ENCODE results near the gene FNDC1.

Gene FNDC1

DNA sequence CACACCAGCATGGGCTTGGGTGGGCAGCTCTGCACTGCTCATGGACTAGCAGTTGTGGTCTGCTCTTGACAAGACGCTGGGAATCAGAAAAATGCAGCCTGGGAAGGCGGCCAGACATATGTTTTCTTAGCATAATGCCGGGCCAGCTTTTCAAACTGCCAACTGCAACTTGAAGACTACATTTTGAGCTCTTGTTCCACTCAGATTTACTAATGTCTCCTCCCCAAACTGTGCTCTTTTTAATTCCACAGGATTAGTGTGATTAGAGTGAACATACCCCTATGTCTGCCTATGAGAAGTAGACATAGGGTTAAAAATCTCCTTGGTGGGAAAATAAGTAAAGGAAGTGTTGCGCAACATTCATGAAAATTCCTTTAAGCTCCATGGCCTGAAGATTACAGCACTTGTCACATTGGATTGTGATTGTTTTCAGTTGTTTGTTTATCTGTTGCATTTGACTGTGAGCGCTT is 5.3 kb upstream of the FNDC1 start:
- no peak for DNase-seq

DNA sequence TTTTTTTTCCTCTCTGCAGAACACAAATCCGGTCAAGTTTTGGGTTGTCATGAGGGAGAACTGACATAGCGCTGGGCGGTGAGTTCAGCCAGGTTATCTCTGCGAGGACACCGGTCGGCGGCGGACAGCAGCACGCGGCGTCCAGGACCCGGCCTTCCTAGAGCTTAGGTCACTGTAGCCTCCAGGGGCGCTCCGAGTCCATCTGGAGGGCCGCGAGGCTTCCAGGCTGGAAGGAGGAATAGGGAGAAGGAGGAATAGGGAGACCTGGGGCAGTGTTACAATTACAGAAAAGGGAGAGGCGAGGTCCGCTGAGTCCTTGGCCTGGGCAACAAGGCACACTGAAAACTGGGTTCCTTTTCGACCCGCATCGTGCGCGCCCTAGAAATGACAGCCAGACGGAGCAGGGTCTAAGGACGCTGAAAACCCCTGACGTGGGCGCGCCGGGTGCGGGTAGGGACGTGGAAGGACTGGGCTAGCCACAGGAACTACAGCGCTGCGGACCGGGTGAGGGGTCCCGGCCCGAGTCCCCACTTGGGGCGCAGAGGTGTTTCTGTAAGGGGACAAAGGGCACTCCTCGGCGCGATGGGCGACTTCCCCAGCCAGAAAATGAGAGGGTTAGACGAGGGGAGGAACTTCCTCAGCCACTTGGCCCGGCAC is 536 bp upstream of the FNDC1 start:
- DNase-seq = no peak

GRCh38 chr6:159169557-159170332 is 545 bp downstream of the FNDC1 start:
- DNase-seq = no peak

GRCh38 chr6:159170333-159170672 is 1.1 kb downstream of the FNDC1 start:
- no peak for DNase-seq

DNA sequence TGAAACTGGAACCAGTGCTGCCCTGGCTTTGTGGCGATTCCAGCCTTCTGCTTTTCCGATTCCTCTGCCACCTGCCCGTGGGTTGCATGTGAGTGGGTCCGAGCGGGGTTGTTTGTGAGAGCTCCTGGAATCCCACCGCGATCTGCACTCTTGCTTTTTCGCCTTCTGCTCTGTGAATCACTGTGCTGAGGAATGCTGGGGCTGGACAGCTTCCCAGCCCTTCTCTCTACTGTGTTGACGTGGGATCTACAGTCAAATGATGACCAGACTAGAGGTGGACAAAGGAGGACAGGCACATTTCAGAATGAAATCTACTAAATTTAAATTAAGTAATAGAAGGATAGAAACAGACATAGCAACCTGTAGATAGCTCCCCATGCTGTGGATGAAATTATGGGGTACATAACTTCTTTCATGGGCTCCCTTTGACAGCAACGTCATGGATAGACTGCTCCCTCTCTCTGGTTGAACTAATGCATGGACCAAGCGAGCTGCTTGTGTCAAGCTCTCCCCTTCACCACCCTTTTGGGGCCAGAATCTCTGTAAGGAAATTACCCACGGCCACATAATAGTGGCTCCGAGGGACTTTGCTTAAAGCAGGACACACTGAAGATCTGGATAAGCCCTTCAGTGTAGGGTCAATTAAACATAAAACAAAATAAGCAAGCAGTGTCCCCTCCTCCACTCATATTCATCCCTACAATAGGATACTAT is 2.0 kb downstream of the FNDC1 start:
- DNase-seq = no peak

- no peak for DNase-seq
Observed at GRCh38 chr6:159172091-159172491, 2.9 kb downstream of the FNDC1 start.

DNA sequence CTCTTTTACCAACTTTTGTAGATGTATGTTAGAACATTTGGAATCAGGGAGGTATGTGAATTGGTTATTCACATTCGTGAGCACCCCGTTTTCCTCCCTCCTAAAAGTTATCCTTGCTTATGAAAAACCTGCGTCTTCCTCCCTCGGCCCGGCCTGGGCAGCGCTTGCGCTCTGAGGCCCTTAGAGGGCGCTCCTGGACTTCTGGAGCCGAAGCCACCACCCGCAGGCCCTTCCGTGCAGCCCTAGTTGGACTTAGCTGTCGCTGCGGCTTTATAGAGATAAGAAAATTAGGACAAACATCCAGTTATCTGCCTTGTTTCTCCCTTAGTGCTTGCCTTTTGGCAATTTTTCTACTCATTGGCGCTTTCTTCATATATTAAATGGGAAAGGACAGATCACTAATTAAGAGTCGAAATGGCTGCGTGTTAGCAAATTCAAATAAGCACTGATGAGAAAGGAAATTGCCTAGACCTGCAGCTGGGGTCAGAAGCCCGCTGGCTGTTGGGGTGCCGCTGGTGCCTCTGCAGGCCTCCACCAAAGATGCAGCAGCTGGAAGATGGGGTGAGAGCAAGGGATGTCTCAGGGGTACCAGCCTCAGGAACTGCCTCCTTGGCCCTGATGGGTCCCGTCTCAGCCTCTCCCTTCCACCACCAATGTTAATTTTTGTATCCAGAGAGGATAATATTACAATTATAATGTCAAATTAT is 5.2 kb downstream of the FNDC1 start:
- DNase-seq = peak; percentile 65

DNA sequence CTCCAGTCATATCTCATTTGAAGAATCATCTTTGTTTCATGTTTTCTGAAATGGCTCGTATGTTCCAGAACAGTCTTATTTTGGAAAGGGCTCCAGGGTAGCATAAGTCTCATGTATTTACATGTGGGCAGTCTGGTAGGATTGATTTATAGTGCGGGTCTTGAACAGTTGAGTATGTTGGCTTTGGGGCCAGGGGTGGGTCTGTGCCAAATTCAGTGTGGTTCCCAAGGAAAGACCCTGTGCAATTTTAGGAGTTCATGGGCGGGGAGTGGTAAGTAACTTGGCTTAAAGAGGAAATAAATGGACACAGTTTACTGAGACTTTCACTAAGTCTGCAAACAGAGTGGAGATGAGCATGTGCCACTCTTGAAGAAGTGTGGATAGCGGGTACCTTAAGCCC is 7.7 kb downstream of the FNDC1 start:
- no peak for DNase-seq

GRCh38 chr6:159178847-159179246 is 9.6 kb downstream of the FNDC1 start:
- no peak for DNase-seq

- DNase-seq = no peak
Observed at GRCh38 chr6:159180001-159180400, 10.8 kb downstream of the FNDC1 start.

GRCh38 chr6:159181914-159182313 is 12.7 kb downstream of the FNDC1 start:
- DNase-seq = no peak

DNA sequence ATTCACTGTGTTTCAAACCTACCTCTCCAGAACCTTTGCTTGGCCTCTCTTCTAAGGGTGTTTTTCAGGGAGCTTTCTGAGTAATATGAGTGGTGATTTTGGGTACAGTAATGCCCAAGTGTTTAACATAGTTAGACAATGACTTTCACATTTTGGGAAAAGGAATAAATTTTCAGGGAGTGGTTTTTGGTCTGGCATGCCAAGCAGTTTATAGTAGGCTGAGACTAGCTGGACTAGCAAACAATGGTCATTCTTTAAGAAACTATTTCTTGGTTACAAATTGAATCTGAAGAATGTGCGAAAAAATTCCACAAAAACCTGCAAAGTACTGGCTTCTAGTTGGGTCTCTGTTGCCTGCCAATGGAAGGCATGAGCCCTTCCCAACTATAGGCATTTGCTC is 15.4 kb downstream of the FNDC1 start:
- no peak for DNase-seq

GRCh38 chr6:159190460-159190859 is 21.3 kb downstream of the FNDC1 start:
- no peak for DNase-seq

- DNase-seq = no peak
Observed at GRCh38 chr6:159193923-159194322, 24.7 kb downstream of the FNDC1 start.

- DNase-seq = no peak
Observed at GRCh38 chr6:159194421-159194820, 25.2 kb downstream of the FNDC1 start.

DNA sequence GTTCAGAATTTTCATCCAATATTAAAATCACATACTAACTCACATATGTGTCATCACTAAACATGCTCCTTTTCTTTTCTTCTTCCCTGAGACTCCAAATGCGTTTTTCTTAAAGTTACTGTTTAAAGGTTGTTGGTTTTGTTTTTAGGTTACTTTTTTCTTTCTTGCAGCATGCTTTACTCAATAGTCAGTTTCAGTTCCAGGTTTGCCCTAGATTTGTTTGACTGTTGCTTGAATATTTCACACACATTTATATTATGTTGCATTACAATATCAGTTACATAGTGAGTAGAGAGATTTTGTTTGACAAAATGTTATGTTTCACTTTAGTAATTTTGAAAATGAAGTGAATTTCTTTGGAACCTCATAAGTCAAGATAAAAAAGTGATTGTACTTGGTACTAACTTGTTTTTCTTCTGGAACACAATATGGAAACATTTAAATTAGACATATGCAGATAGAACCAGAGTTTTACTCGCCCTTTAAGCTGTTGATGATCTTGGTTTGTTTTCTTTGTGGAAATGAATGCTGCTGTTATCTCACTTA is 27.3 kb downstream of the FNDC1 start:
- no peak for DNase-seq

GRCh38 chr6:159197251-159197650 is 28.1 kb downstream of the FNDC1 start:
- DNase-seq = no peak

DNA sequence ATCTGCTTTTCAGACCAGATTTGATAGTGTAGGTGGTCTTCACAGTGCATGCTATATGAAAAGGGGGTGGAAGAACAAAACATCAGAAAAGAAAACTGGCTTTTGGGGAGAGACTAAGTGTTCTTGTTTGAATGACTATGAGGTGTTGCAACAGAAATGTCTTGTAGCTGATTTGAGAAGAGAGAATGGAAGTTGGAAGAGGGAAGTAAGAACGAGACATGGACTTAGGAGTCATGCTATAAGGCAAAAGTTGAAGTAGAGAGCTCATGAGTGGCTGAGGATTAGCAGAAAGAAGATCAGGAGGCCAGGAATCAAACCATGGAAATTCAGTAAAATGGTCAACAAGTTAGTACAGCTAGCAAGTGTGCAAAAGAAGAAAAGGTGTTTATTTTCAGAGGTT is 32.1 kb downstream of the FNDC1 start:
- DNase-seq = no peak

DNA sequence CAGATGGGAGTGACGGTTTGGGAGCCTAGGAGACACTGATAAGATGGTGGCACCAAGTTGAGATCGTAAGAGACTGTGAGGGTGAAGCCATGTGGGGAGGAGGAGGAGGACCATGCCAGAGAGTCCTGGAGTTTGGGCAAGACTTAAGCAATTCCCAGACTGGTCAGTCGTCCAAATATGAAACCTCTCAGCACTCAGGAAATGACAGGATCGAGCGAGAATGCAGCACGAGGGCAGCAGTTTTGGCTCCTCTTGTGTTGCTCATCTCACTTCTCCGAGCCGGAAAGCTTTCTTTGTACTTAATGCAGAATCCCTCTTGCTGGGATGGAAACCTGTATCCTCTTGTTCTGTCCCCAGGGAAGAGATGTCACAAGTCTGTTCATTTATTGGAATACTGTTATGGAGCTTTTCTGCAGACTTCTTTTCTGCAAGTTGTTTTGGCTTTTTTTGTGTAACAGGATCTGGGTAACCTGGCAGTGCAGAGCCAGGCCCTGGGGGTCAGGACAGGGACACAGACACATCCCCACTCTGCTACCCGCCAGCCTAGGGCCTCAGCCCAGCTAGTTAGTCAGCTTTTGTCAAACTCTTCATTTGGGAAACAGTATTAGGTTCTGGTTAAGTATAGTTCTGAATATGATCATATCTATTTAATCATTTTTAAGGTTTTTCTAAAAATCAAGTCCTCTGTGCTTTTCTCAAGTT is 34.3 kb downstream of the FNDC1 start:
- DNase-seq = no peak

- DNase-seq = no peak
Observed at GRCh38 chr6:159204605-159205004, 35.4 kb downstream of the FNDC1 start.

- no peak for DNase-seq
Observed at GRCh38 chr6:159212028-159212427, 42.8 kb downstream of the FNDC1 start.

GRCh38 chr6:159212525-159213280 is 43.5 kb downstream of the FNDC1 start:
- no peak for DNase-seq

Data from stimulated activated CD4-positive, alpha-beta T cell treated with anti-CD3 and anti-CD28 coated beads, Interleukin-12 subunit alpha, Interleukin-12 subunit beta, amount 100 ng/mL, for 4 hours (primary cell).